Mesothelial cell of epicardium (in vitro differentiated cells): ENCODE measurements around the gene ASF1B. TPM values are rescaled to one million over a fixed set of nuclear protein-coding genes. Genes with fewer than 3 reads are reported as not detected.
"Not testable (repeated sequence)": the region's sequence is repeated elsewhere in the genome, so short reads cannot be mapped to it uniquely, and the experiment has no call there.

ENCODE experiments used
- DNase-seq, 2 experiments: peaks; one replicate each; pipeline ENCODE4 v3.0.0; 2021; ENCODE audit warnings: low spot score in 2 of 2; ENCODE audit not compliant: unreplicated experiment in 2 of 2
- H3K27ac Mint-ChIP-seq: 2 replicates; pipeline ENCODE4 v1.8.0; 2021; ENCODE audit warnings: mixed read lengths
- H3K27me3 Mint-ChIP-seq: 2 replicates; pipeline ENCODE4 v1.8.0; 2021; ENCODE audit warnings: low read depth, mixed read lengths
- H3K36me3 Mint-ChIP-seq: 2 replicates; pipeline ENCODE4 v1.8.0; 2021; ENCODE audit warnings: mixed read lengths
- H3K4me1 Mint-ChIP-seq: 2 replicates; pipeline ENCODE4 v1.8.0; 2021; ENCODE audit warnings: mixed read lengths
- H3K4me3 Mint-ChIP-seq: 2 replicates; pipeline ENCODE4 v1.8.0; 2021; ENCODE audit warnings: mild to moderate bottlenecking, moderate library complexity, mixed read lengths
- H3K9me3 Mint-ChIP-seq: 2 replicates; pipeline ENCODE4 v1.8.0; 2021; ENCODE audit warnings: mixed read lengths
- total RNA-seq: library from RNA; stranded (reverse); gene quantifications from 3 replicates; pipeline ENCODE4 v1.2.1, GENCODE V29; 2021
- TF ChIP-seq, protein P1 (sequence below): fragments of 200-600 bp; sonication (generic); IDR thresholded peaks from one replicate; pipeline ENCODE4 v1.5.0; 2021; ENCODE audit warnings: antibody characterized with exemption; ENCODE audit not compliant: unreplicated experiment

Gene ASF1B
- total RNA-seq, result 6.3 to 8.9 TPM (median 8.4 TPM) in 3 replicates

DNA sequence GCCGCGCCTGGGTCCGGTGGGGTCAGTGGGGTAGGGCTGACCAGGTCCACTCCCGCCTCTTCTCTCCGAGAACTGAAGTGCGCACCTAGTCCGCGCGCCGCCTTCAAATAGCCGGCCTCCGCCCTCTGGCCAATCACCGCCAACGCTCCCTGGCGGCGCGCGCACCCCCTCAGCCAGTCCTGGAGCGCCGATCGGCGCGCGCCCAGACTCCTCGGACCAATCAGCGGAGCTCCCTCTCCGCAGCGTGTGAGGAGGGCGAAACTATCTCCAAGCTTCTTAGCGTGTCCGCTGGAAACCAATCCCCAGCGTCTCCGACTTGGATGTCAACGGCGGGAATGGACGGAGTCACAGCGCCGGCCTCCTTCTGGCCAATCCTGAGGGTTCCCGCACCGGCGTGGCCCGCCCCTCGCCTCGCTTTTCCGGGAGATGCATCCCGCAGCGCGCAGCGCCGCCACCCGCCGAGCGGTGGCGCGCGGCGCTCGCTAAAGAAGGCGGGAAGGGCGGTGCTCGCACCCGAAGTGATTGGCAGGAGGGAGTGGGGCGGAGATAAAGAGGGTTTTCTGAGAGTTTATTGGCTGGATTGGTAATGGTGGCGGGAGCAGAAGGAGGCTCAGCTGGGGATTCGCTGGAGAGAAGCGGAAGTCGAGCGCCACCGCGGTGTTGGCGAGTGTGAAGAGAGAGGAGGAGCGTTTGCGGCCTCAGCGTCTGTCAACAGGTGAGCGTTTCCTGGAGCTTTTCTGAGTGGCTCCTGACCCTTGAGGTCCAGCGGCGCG lies at the start of gene ASF1B:
TSS of gene ASF1B (minus strand) at position 81 of the 773 bp plus-strand sequence. CDS start 133 bp downstream, outside the sequence.
- Mint-ChIP-seq H3K36me3 (no peaks in the 10 kb centered on the region), H3K4me1 (peaks cover 27% of the 10 kb centered on the region), H3K27ac (peak within 1 kb of the TSS; percentile 98), H3K9me3 (no peaks in the 10 kb centered on the region), H3K4me3 (peak within 1 kb of the TSS; percentile 90), H3K27me3 (no peaks in the 10 kb centered on the region)
- TF ChIP-seq, protein P1, sequence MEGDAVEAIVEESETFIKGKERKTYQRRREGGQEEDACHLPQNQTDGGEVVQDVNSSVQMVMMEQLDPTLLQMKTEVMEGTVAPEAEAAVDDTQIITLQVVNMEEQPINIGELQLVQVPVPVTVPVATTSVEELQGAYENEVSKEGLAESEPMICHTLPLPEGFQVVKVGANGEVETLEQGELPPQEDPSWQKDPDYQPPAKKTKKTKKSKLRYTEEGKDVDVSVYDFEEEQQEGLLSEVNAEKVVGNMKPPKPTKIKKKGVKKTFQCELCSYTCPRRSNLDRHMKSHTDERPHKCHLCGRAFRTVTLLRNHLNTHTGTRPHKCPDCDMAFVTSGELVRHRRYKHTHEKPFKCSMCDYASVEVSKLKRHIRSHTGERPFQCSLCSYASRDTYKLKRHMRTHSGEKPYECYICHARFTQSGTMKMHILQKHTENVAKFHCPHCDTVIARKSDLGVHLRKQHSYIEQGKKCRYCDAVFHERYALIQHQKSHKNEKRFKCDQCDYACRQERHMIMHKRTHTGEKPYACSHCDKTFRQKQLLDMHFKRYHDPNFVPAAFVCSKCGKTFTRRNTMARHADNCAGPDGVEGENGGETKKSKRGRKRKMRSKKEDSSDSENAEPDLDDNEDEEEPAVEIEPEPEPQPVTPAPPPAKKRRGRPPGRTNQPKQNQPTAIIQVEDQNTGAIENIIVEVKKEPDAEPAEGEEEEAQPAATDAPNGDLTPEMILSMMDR, result peak; percentile 63
- peak; percentile 97 to 98 for DNase-seq

- H3K4me1 Mint-ChIP-seq, H3K27me3 Mint-ChIP-seq, H3K27ac Mint-ChIP-seq, DNase-seq, H3K4me3 Mint-ChIP-seq, H3K9me3 Mint-ChIP-seq: not testable (repeated sequence)
- H3K36me3 Mint-ChIP-seq, result peaks cover 13% of the 10 kb centered on the region
These were observed 49.3 kb upstream of the ASF1B start for GRCh38 chr19:14185691-14186090.

DNA sequence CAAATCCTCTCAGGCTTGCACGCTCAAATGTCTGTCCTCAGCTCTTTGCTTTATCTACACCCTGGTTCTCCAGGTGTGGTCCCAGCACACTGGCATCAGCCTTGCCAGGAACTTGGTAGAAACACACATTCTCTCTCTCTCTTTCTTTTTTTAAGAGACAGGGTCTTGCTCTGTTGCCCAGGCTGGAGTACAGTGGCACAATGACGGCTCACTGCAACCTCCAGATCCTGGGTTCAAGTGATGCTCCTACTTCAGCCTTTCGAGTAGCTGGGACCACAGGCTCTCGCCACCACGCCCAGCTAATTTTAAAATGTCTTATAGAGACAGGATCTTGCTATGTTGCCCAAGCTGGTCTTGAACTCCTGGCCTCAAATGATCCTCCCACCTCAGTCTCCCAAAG lies 48.8 kb upstream of the ASF1B start:
- peaks cover 9% of the 10 kb centered on the region for H3K36me3 Mint-ChIP-seq
- no peaks in the 10 kb centered on the region for H3K9me3 Mint-ChIP-seq
- no peak for DNase-seq
- TF ChIP-seq, protein P1, result no peak
- H3K27ac Mint-ChIP-seq, result no peak overlapping the region
- H3K27me3 Mint-ChIP-seq, result no peaks in the 10 kb centered on the region
- H3K4me3 Mint-ChIP-seq, result no peak overlapping the region
- H3K4me1 Mint-ChIP-seq, result no peaks in the 10 kb centered on the region

DNA sequence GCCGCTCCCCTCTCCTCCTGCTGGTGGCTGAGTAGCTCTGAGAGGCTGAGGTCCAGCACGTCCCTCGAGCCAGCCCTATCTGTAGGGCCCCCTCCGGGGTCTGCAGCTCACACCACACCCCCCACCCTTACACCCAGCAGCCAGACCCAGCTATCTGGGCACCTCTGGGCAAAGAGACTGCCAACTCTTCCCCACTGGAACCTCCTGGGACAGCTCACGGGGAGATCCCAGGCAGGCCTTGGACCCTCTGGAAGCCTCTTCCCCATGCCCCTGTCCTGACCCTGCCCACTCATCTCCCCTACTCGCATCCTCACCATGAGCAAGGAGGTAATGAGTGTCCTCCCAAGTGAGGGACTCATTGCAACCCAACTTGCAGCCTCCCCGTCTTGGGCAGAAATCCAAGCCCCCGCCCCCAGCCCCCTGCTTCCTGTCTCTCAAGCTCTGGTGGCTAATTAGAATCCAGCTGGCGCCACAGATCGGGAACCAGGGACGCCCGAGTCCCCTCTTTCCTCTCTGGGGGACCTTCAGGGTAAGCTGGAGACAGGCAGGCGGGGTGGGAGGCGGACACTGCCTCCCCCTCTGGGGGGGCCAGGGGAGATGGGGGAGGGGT lies 47.5 kb upstream of the ASF1B start:
- Mint-ChIP-seq H3K9me3 (no peaks in the 10 kb centered on the region), H3K4me1 (no peaks in the 10 kb centered on the region), H3K27ac (no peak overlapping the region), H3K27me3 (no peaks in the 10 kb centered on the region), H3K36me3 (peaks cover 2% of the 10 kb centered on the region), H3K4me3 (no peak overlapping the region)
- DNase-seq, result no peak
- TF ChIP-seq, protein P1, result no peak

- Mint-ChIP-seq H3K27me3 (no peaks in the 10 kb centered on the region), H3K27ac (no peak overlapping the region), H3K9me3 (no peaks in the 10 kb centered on the region), H3K4me1 (no peaks in the 10 kb centered on the region), H3K36me3 (peaks cover 4% of the 10 kb centered on the region), H3K4me3 (no peak overlapping the region)
- DNase-seq, result no peak
- TF ChIP-seq, protein P1, result no peak
These were observed 46.1 kb upstream of the ASF1B start for GRCh38 chr19:14182476-14182875.

GRCh38 chr19:14181906-14182305 lies 45.5 kb upstream of the ASF1B start:
- DNase-seq, result no peak
- TF ChIP-seq, protein P1, result no peak
- Mint-ChIP-seq H3K36me3 (peaks cover 10% of the 10 kb centered on the region), H3K27ac (no peak overlapping the region), H3K4me1 (no peaks in the 10 kb centered on the region), H3K9me3 (no peaks in the 10 kb centered on the region), H3K27me3 (no peaks in the 10 kb centered on the region), H3K4me3 (no peak overlapping the region)

DNA sequence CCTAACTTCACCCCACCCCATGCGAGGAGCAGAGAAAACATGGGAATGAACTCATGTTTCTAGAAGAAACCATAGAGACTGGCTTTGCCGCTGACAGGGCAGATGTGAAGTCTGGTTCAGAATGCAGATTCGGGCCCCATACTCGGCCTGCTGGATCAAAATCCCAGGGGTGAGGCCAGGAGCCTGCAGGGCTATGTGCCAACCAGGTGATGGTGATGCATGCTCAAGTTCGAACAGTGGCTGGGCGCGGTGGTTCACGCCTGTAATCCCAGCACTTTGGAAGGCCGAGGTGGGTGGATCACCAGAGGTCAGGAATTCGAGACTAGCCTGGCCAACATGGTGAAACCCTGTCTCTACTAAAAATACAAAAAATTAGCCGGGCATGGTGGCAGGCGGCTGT lies 44.8 kb upstream of the ASF1B start:
- H3K4me3 Mint-ChIP-seq, H3K27me3 Mint-ChIP-seq, H3K27ac Mint-ChIP-seq, H3K4me1 Mint-ChIP-seq, DNase-seq, H3K9me3 Mint-ChIP-seq: not testable (repeated sequence)
- peaks cover 14% of the 10 kb centered on the region for H3K36me3 Mint-ChIP-seq
